Esophagus muscularis mucosa (tissue), 3 donors: ENCODE data around the gene DAPP1.

Source experiments
- CTCF ChIP-seq, 3 experiments: fragments of 200-600 bp in 2 of 3; fragments of 450-650 bp in 1 of 3; sonication (generic) in 2 of 3; IDR thresholded peaks; one replicate each; pipeline ENCODE4 v1.5.1; 2017 to 2019; ENCODE audit warnings: antibody characterized with exemption in 3 of 3, mild to moderate bottlenecking in 2 of 3, moderate library complexity in 1 of 3
- POLR2A ChIP-seq: fragments of 450-650 bp; IDR thresholded peaks from one replicate; pipeline ENCODE4 v1.6.1; 2017; ENCODE audit warnings: antibody characterized with exemption, moderate library complexity, mild to moderate bottlenecking, low read depth
- POLR2AphosphoS5 ChIP-seq, 2 donors: sonication (generic); formaldehyde crosslinking; IDR thresholded peaks; one replicate each; pipeline ENCODE4 v1.6.1; 2017; ENCODE audit warnings: antibody characterized with exemption in 2 of 2

GRCh38 chr4:99915449-99915848, 98.8 kb downstream of the DAPP1 start:
- TF ChIP-seq CTCF (IDR thresholded peaks at IDR 0.05) (no peak), POLR2AphosphoS5 (IDR thresholded peaks at IDR 0.05) (no peak), POLR2A (no peak)
